A549 (cell line): ENCODE data around the gene TMCO4.

Source experiments
- CEBPB ChIP-seq, 2 experiments: fragments of >200 bp in 1 of 2; sonication (Bioruptor Twin) in 1 of 2; formaldehyde crosslinking in 1 of 2; IDR thresholded peaks; 2 replicates each; pipeline ENCODE4 v1.6.1; 2012 to 2016
- CTCF ChIP-seq: fragments of >200 bp; sonication (Bioruptor Twin); formaldehyde crosslinking; IDR thresholded peaks from 3 replicates; pipeline ENCODE4 v1.5.1; 2016
- EP300 ChIP-seq, 2 experiments: fragments of >200 bp; sonication (Bioruptor Twin); formaldehyde crosslinking; IDR thresholded peaks; 2 replicates in 1 of 2; 3 replicates in 1 of 2; pipeline ENCODE4 v1.6.1; 2016 to 2017
- MAFK ChIP-seq: fragments of 450-650 bp; IDR thresholded peaks from 2 replicates; pipeline ENCODE4 v1.6.1; 2014; ENCODE audit not compliant: partially characterized antibody
- MAX ChIP-seq: IDR thresholded peaks from 2 replicates; pipeline ENCODE4 v1.6.1; 2012
- MAZ ChIP-seq: fragments of 150-350 bp; IDR thresholded peaks from 2 replicates; pipeline ENCODE4 v1.6.1; 2014; ENCODE audit warnings: antibody characterized with exemption, low read depth, low read length, borderline replicate concordance
- POLR2A ChIP-seq: IDR thresholded peaks from 2 replicates; pipeline ENCODE4 v1.6.1; 2012; ENCODE audit warnings: mild to moderate bottlenecking, low read length
- RAD21 ChIP-seq, 2 experiments: fragments of >200 bp in 1 of 2; sonication (Bioruptor Twin) in 1 of 2; formaldehyde crosslinking in 1 of 2; IDR thresholded peaks in 1 of 2; conservative IDR thresholded peaks in 1 of 2; 2 replicates in 1 of 2; 3 replicates in 1 of 2; pipeline ENCODE4 v1.6.1; 2012 to 2018; ENCODE audit warnings: inconsistent platforms in 1 of 2
- REST ChIP-seq: fragments of 200-600 bp; sonication (generic); IDR thresholded peaks from 2 replicates; pipeline ENCODE4 v1.6.1; 2016; ENCODE audit warnings: antibody characterized with exemption, mild to moderate bottlenecking, moderate library complexity
- RFX5 ChIP-seq: fragments of 450-650 bp; IDR thresholded peaks from 2 replicates; pipeline ENCODE4 v1.7.1; 2014; ENCODE audit warnings: antibody characterized with exemption, mild to moderate bottlenecking, moderate library complexity
- TP53 ChIP-seq: fragments of 250-450 bp; sonication (Bioruptor Pico); IDR thresholded peaks from 2 replicates; pipeline ENCODE4 v1.5.0; 2021; ENCODE audit warnings: mild to moderate bottlenecking, moderate library complexity

GRCh38 chr1:19764848-19765247 lies 34.9 kb downstream of the TMCO4 start:
- TF ChIP-seq CTCF (no peak), EP300 (IDR thresholded peaks at IDR 0.05) (no peak), CEBPB (IDR thresholded peaks at IDR 0.05) (no peak), POLR2A (no peak), REST (no peak), MAX (no peak), MAFK (no peak), TP53 (CRISPR knock-in tag) (no peak), RFX5 (no peak), MAZ (no peak), RAD21 (conservative IDR thresholded peaks at IDR 0.05 in 1 of 2, IDR thresholded peaks at IDR 0.05 in 1 of 2) (no peak)
